Activated CD8-positive, alpha-beta memory T cell treated with anti-CD3 and anti-CD28 coated beads for 36 hours (primary cell): ENCODE results near the gene OSBPL10. TPM values are rescaled to one million over a fixed set of nuclear protein-coding genes. Genes with fewer than 3 reads are reported as not detected.

ENCODE experiments used
- CTCF ChIA-PET: fragments of 350-600 bp; sonication (Branson Sonifier 250); formaldehyde crosslinking; loops from one replicate; lab custom pipeline; 2021; ENCODE audit warnings: antibody characterized with exemption; lab: Charles Lee
- POLR2A ChIA-PET: fragments of 350-600 bp; sonication (Branson Sonifier 250); formaldehyde crosslinking; loops from one replicate; lab custom pipeline; 2021; ENCODE audit warnings: antibody characterized with exemption; lab: Charles Lee
- total RNA-seq, 2 experiments: library from RNA; stranded (reverse); gene quantifications; one replicate each; pipeline ENCODE4 v1.2.3, GENCODE V29; 2021

OSBPL10 gene
- total RNA-seq, 2 experiments from 2014 or later, result 3.4 to 3.6 TPM

DNA sequence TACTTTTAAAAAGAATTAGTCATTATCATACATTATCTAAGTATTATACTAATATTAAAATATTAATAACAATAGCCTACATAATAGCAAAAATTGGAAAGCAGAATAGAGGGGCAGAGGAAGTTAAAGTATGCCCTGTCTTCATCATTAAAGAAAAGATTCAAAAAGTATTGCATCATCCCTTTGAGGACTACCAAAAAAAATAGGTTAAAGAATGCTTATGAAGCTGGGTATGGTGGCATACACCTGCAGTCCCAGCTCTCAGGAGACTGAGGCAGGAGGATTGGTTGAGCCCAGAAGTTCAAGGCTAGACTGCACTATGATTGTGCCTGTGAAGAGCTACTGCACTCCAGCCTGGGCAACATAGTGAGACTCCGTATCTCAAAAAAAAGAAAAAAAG is 240.7 kb downstream of the OSBPL10 start:
- POLR2A ChIA-PET, result no interaction called here
- CTCF ChIA-PET, result no interaction called here

DNA sequence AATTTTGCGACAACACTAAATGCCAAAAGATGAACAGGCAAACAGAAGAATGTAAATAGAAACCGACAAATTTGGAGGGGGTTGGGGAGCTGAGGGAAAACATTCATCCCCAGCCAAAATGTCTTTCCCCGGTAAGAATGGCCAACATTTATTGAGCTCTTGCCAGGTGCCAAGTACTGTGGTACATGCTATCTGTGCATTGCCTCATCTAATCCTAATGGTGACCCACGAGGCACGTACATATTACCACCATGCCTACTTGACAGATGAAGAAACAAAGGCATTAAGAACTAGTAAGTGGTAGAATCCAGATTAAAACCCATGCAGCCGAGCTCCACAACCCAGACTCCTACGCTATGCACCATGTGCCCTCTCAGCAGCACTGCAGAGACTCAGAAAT is 242.7 kb downstream of the OSBPL10 start:
- POLR2A ChIA-PET, result no interaction called here

DNA sequence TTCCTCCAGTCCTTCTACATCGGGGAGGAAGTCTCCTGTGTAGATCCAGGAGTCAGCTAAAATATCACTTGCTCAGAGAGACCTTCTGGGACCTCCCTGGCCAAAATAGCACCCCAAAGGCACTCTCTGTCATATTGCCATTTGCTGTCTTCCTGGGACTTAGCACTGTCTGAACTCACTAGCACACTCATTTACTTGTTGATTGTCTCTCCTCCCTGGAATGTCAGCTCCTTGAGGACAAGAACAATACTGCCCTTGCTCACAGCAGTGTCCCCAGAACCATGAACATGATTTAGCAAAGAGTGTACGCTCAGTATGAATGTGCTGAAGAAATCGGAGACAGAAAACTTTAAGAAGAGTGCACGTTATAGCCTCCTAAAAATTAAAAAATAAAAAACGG is 245.4 kb downstream of the OSBPL10 start:
- ChIA-PET CTCF (no interaction called here), POLR2A (no interaction called here)

More for the DNA sequence above, 242.7 kb downstream of the OSBPL10 start:
- CTCF ChIA-PET, result no interaction called here

DNA sequence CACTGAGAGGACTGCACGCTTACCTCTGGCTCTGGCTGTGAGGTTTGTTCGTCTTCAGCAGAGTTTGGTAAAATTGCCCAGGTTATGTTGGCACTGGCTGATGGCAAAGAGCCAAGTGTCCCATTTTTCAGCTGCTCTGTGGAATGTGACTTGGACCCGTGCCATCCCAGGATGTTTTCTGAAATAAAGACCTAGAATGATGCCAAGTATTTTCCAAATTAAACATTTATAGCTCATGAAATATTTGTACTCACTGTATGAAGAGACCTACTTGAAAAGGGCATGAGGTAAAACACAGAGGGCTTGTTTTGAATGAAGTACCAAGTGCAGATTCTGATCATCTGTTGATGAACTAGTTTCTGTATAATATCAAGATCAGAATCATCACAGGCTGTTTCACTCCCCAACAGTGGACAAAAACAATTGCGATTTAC is 247.8 kb downstream of the OSBPL10 start:
- ChIA-PET POLR2A (no interaction called here), CTCF (no interaction called here)

DNA sequence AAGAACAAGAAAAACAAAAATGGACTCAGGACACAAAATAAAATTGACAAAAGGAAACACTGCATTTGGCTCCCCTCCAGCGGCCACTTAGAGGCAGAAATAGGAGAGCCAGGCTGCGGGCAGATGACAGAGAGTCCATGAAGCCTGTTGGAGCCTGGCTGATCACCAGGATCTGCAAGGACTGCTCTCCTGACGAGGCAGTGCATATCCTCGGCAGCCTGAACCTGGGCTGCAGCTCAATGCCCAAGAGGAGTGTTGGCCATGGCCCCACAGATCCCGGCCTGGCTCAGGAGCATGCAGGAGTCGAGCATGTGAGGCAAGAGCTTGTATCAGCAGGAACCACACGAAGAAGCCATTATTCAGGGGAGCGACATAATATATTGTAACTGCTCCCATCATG is 248.5 kb downstream of the OSBPL10 start:
- CTCF ChIA-PET, result no interaction called here
- POLR2A ChIA-PET, result no interaction called here

DNA sequence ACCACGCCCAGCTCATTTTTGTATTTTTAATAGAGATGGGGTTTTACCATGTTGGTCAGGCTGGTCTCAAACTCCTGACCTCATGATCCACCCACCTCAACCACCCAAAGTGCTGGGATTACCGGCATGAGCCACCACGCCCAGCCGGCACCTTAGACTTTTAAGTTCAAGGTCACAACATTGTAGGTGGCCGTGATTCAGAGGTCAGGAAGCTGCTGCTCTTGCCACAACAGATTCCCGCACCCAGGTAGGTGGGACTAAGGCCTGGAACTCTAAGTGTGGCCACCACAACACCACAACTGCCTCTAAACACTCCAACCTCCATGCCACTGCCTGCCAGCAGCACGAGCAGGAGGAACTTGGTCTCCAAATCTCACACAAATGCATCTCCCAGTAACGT is 251.5 kb downstream of the OSBPL10 start:
- CTCF ChIA-PET, result no interaction called here

DNA sequence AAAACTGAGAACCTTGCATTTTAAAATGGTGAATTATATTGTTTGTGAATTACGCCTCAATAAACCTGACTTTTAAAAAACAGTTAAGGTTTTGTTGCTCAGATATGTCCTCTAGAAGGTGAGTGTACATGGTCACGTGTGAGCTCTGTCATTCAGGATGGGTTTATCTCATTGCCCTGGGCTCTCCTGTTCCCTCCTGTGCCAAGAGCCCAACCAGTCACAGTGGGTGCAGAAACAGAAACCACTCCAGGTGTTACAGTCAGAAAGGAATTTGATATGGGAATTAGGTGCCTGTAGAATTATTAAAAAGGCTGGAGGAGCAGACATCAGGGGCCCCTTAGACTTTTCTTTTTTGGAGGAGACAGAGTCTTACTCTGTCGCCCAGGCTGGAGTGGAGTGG is 252.0 kb downstream of the OSBPL10 start:
- ChIA-PET POLR2A (interaction anchor here (0.6 kb wide), 1 partner anchor 615 kb away, joined by 3 read pairs; no protein-coding TSS in a partner anchor), CTCF (no interaction called here)

More for the DNA sequence above, 251.5 kb downstream of the OSBPL10 start:
- POLR2A ChIA-PET, result interaction anchor here (0.6 kb wide), 1 partner anchor 615 kb away, joined by 3 read pairs; no protein-coding TSS in a partner anchor

DNA sequence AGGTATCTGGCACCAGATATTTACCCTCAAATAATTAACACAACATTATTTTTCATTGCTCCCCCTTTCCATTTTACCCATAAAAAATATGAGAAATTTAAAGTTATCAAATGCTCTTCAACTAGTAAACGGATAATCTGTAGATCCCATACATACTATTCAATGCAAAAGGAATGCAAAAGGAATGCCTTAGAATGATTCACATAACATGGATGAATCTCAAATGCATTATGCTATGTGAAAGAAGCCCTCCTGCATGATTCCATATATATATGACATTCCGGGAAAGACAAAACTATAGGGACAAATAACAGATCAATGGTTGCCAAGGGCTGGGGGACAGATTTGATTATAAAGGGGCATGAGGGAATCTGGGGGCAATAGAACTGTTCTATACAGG is 252.7 kb downstream of the OSBPL10 start:
- CTCF ChIA-PET, result no interaction called here
- POLR2A ChIA-PET, result no interaction called here

DNA sequence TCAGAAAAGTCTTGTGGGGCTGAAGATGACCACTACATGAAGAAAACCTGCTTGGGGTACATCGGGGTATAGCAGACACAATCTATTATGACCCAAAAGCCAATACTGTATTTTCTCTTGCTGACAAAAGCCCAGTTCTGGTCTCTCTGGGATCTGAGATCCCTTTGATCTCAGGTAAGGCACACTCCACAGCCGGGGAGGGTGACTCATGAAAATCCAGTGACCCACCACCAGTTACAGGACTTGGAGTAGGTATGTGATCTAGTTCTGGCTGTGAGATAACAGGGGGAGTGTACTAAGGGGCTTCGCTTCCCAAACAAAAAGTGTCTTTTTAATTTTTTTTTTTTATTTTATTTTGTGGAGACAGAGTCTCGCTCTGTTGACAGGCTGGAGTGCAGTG is 255.1 kb downstream of the OSBPL10 start:
- POLR2A ChIA-PET, result no interaction called here
- CTCF ChIA-PET, result no interaction called here

DNA sequence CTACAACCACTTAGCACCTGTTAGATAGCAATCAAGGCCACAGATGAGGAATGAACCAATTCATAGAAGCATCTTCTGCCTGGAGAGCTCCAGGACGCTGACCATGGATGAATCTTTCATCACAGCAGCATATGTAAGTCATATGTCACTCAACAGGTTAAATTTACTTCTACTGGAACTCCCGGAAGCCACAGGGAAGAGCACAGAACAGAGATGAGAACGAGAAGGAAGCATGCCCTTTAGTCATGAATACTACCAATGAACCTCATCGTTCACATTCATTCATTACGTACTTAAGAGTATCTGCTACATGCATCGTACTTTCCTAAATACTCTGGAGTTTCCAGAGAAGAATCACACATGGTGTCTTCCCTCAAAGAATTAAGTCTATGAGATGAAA is 255.5 kb downstream of the OSBPL10 start:
- ChIA-PET CTCF (no interaction called here), POLR2A (no interaction called here)

DNA sequence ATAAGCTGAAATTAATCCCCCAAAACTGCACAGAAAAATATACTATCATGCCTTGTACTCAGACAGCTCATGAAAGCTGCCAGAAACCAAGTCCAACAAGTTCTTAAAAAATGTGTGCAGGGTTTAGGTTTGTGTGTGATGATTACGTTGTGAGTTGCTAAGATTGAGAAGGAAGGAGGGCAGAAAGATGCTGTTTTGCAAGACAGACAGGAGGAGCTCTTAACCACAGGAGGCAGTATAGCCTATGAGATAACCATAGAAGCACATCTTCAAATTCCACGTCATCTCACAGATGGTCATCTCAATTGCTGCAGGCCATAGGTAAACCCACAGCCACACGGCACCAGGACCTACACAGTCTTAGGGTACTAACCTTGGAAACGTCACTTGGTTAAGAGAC is 256.4 kb downstream of the OSBPL10 start:
- POLR2A ChIA-PET, result no interaction called here
- CTCF ChIA-PET, result no interaction called here

DNA sequence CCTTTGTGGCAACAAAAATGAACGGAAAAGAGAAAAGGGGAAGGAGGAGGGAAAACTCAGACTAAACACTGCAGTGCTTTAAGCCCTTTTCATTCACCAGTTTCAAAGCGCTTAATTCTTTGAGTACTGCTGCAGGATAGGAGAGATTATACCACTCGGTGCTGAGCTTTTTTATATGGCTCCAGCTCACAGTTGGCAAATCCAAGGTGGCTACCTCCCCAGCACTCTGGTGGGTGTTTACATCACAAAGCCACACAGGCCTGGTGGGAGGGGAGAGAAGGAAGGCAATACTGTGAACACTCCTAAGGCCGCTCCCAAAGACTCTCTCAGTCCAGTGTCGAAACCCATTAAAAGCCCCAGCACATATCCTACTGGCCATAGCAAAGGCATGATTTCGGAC is 256.9 kb downstream of the OSBPL10 start:
- POLR2A ChIA-PET, result no interaction called here
- CTCF ChIA-PET, result no interaction called here

DNA sequence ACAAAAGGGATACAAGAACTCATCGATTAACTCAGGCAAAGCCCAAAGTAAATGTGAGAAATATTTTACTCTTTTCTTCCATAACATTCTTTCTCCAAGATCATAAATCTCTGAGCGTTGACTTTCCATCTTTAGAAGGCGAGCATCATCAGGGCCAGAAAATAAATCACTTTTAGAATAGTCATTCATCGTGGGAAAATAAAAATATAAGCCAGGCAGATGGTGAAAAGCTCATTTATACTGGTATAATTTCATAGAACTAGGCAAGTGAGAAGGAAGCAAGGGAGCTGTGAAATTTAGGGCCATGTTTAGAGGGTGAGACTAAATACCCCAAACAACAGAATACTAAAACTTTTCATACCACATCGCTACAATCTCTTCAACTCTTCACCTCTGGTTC is 257.4 kb downstream of the OSBPL10 start:
- POLR2A ChIA-PET, result no interaction called here
- CTCF ChIA-PET, result no interaction called here

DNA sequence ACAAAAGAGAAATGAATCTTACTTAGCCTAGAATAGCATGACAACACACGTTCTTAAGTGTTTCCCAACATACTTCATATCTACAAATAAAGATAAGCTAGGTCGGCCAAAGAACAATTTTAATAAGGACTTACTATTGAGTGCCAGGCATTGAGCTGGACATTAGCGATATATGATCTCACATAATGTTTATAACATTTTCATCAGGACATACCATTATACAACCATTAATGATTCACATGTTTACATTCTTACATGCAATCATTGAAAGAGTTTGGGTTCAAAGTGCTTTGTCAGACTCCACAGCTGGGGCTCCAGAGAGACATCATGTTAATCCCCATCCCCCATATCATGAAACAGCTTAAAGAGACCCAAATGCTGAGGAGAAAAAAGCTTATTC is 259.4 kb downstream of the OSBPL10 start:
- POLR2A ChIA-PET, result no interaction called here
- CTCF ChIA-PET, result no interaction called here

DNA sequence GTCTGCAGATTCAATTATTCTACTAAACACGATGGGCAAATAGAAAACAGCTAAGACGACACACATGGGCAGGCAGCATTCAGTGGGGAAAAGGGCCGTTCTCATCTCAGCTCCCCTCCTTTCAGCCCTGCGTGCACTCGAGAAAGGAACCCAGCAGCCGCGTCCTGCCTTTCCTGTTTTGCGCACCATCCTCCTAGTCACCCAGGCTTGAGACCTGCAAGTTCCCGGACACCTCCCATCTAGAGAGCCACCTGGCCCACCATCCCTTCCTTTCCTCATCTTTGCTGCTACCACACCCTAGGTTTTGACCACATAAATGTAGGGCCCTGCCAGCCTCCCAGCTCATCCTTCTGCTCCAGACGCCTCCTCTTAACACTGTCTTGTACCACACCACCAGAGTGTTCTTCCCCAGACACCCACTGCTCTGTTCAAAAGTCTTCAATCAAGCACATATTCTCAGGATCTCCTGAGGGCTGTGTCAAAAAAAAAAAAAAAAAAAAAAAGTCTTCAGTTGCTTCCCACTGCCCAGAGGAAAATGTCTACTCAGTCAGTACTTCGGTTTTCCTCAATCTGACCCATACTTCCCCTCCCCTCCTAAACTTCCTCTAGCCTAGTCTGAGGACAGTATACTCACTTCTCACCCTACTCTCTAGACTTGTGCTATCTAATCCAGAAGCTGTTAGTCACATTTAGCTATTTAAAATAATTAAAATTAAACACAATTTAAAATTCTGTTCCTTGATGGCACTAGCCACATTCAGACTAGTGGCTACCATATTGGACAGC is 266.4 kb downstream of the OSBPL10 start:
- POLR2A ChIA-PET, result no interaction called here
- CTCF ChIA-PET, result no interaction called here

DNA sequence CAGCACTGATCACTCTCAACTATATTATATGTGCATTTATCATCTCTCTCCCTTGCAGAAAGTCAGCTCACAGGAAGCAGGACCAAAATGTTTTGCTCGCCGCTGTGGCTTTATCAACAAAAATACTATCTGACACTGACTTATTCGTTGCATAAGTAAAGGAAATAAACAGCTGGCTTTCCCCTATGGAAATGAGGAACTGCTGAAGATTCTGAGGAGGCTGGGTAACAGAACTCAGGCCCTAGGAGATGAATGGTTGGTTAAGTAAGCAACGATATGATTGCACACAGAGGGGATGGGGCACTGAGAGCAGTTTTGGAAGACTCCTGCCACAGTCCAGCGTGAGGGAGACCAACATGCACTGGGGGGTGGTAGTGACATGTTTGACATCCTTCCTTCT is 267.2 kb downstream of the OSBPL10 start:
- POLR2A ChIA-PET, result no interaction called here
- CTCF ChIA-PET, result no interaction called here

DNA sequence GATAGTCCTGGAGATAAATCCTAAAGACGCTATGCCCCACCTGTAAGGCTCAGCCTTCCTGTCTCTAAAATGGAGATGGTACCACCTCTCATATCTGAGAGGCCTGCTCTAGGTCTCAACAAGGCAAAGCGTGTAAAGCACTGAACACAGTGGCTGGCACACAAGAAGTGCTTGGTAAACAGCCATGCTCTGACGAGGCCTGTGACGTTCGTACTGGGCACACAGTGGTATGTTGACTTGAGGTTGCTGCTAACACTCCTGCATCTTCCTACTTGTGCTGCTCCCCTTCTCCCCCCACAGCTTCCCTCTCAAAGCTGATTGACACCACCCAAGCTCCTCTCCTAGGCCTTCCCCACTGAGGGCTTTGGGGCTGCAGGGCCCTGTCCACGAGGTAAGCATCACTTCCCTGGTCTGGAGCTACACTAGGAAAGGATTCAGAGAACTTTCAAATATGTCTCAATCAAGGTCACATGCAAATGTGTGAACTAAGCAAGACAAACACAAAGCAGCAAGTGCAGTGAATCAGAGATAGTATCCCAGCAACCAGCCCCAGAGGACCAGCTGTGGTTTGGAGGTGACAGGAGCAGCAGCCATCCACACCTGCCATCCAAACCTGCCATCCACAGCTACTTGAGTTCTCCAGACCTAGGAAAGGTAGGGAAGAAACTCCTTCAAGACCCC is 270.8 kb downstream of the OSBPL10 start:
- POLR2A ChIA-PET, result no interaction called here
- CTCF ChIA-PET, result no interaction called here

DNA sequence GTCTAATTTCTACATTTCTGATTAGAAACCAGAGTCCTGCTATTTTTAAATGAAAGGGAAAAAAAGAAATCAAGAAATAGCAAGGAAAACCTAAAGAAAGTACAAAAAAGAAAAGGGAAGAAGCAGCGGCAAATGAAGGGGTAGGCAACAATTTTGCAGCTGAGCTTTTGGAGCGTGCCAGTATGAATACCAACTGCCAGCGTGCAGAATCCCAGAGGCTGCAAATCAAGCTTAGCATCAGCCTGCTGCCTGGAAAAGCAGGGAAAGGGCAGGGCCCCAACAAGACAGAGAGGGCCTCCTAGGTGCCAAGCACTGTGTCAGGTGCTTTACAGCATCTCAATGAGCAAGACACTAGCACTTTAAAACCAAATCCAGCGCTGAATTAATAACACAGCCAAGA is 271.5 kb downstream of the OSBPL10 start:
- ChIA-PET POLR2A (no interaction called here), CTCF (no interaction called here)

DNA sequence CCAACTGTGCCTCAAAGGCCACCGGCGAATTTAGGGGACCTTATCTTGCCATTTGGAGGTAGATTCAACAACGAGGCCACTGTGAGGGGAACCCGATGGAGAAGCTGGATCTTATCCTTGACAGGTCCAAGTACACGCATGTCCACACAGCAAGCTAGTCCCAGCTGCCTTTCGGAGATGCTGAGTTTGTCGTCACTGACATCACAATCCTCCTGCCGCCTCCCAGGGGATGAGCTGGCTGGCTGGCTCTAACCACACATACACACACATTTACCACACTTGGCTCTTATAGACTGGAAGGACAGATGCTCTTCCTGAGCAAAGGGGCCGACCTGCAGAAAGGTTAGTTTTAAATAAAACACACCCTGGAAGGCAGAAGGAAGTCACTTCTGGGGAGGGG is 272.1 kb downstream of the OSBPL10 start:
- ChIA-PET CTCF (no interaction called here), POLR2A (no interaction called here)

DNA sequence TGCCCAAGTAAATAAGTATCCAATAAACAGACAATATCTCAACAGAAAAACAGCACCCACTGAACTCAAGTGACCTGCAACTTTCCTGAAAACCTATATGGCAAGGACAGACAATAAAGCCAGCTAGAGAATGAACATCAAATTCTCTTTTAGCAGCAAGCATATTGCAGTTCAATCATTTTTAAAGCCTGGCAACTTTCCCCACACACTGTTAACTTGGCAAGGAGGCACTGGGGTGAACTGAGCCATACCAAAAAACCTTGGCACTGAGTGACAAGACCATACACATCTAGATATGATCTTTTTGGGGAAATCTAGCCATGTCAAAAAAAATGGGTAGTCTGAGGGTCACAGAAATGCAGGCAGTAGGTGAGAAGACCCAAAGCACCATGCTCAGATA is 273.8 kb downstream of the OSBPL10 start:
- POLR2A ChIA-PET, result no interaction called here
- CTCF ChIA-PET, result no interaction called here

DNA sequence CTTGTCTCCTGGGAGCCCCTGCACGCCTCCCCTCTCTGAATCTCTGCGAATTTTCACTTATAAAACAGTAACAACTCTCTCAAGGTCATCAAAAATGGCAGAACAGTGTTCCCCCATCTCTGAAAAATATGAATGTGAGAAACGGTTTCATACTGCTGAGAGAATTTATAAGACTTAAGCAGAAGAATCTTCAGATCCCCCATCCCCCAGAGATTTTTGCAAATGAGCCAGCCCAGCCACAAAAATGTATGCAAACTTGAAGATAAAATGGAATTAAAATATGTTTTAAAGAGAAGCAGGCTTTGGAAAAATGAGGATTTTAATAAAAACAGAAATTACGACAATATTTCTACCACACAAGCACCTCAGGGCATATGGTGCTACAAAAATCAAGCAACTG is 275.3 kb downstream of the OSBPL10 start:
- CTCF ChIA-PET, result no interaction called here
- POLR2A ChIA-PET, result no interaction called here
